HepG2 (cell line): ENCODE results near the gene BTNL3. TPM values are rescaled to one million over a fixed set of nuclear protein-coding genes. Genes with fewer than 3 reads are reported as not detected.
A peak's percentile ranks its signal among the peaks of the same experiment; 100 is the strongest.

ENCODE experiments used
- HNF1A ChIP-seq, 2 experiments: sonication (generic) in 1 of 2; formaldehyde crosslinking in 1 of 2; IDR thresholded peaks; 2 replicates each; pipeline versions ENCODE4 v1.4.0 to v1.6.1; 2016 to 2020; ENCODE audit warnings: borderline replicate concordance in 1 of 2, low read depth in 1 of 2, mild to moderate bottlenecking in 1 of 2, missing genetic modification reagents in 1 of 2
- WIZ ChIP-seq: sonication (generic); formaldehyde crosslinking; IDR thresholded peaks from 2 replicates; pipeline ENCODE4 v1.5.1; 2020; ENCODE audit warnings: mild to moderate bottlenecking, missing genetic modification reagents
- polyA plus RNA-seq, 8 experiments: library from polyadenylated mRNA; depleted of rRNA in 3 of 8; stranded (reverse) in 7 of 8; unstranded in 1 of 8; fragments of >200 nt; fragmentation: Illumina TruSeq in 4 of 8; extraction: Trizol in 4 of 8; gene quantifications; 2 replicates each; pipeline versions ENCODE4 v1.2.1 to v1.2.3, GENCODE V29; 2011 to 2016; ENCODE audit warnings: low read depth in 4 of 8, missing spikeins in 1 of 8, mixed read lengths in 1 of 8; ENCODE audit not compliant: insufficient read depth in 1 of 8
- total RNA-seq, 5 experiments: library from RNA; depleted of rRNA; stranded (reverse); fragments of >200 nt; fragmentation: Illumina TruSeq; extraction: Trizol; gene quantifications; 2 replicates each; pipeline ENCODE4 v1.2.3, GENCODE V29; 2016; ENCODE audit warnings: low read depth in 1 of 5
- TF ChIP-seq, protein P1 (sequence below): sonication (generic); formaldehyde crosslinking; IDR thresholded peaks from 2 replicates; pipeline ENCODE4 v1.4.0; 2020; ENCODE audit warnings: missing genetic modification reagents, borderline replicate concordance
- TF ChIP-seq, protein P2 (sequence below): IDR thresholded peaks from 2 replicates; pipeline ENCODE4 v1.6.1; 2012; ENCODE audit warnings: inconsistent platforms

The BTNL3 gene
- total and polyA plus RNA-seq, 2 of the 13 experiments (the other 11 are each of a cell fraction or from before 2014, with no cell fraction given) = not detected

DNA sequence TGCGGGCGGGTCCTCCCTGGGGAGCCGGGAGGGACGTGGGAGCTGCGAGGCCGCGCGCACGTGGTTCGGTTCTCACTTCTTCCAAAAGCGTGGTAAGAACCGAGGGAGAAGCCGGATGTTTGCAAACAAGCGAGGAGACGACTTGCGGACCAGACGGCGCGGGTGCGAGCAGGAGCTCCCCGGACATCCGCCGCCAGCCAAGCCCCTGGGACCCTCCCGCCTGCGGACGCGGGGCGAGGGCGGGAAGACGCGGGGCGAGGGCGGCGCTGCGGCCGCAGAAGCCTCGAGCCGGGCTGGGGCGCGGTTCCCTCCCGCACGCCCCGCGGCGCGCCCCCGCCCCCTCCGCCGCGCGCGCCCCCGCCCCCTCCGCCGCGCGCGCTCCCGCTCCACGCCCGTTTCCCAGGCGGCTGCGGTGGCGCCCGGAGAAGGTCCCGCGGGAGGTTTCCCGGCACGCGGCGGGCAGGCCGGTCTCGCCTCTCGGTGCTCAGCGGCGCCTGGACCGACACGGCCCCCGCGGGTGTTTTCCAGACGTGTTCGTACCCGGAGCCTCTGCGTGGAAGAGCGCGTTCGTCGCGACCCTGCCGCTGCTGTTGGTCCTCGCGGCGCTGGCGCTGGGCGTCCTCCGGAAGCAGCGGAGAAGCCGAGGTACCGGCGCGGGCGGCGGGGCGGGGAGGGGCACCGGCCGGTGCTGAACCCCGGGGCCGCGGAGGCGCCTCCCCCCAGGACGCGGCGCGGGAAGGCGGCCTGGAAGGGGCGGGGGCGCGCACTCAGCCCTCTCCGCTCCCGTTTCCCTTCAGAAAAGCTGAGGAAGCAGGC is 64.2 kb downstream of the BTNL3 start (continued):
- no peak for TF ChIP-seq HNF1A (IDR thresholded peaks at IDR 0.05; ENCODE audit: low read depth)
- TF ChIP-seq HNF1A (CRISPR knock-in tag; IDR thresholded peaks at IDR 0.05; ENCODE audit: borderline replicate concordance) = no peak
- TF ChIP-seq, protein P1, sequence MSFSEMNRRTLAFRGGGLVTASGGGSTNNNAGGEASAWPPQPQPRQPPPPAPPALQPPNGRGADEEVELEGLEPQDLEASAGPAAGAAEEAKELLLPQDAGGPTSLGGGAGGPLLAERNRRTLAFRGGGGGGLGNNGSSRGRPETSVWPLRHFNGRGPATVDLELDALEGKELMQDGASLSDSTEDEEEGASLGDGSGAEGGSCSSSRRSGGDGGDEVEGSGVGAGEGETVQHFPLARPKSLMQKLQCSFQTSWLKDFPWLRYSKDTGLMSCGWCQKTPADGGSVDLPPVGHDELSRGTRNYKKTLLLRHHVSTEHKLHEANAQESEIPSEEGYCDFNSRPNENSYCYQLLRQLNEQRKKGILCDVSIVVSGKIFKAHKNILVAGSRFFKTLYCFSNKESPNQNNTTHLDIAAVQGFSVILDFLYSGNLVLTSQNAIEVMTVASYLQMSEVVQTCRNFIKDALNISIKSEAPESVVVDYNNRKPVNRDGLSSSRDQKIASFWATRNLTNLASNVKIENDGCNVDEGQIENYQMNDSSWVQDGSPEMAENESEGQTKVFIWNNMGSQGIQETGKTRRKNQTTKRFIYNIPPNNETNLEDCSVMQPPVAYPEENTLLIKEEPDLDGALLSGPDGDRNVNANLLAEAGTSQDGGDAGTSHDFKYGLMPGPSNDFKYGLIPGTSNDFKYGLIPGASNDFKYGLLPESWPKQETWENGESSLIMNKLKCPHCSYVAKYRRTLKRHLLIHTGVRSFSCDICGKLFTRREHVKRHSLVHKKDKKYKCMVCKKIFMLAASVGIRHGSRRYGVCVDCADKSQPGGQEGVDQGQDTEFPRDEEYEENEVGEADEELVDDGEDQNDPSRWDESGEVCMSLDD = no peak
- no peak for TF ChIP-seq WIZ (CRISPR knock-in tag)
- TF ChIP-seq, protein P2, sequence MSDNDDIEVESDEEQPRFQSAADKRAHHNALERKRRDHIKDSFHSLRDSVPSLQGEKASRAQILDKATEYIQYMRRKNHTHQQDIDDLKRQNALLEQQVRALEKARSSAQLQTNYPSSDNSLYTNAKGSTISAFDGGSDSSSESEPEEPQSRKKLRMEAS = 0 out of 2 replicates have a peak, but pooled peaks have one; percentile 5
- TF ChIP-seq, all 625 proteins: peak for 9
